ENCODE data around the gene GCK. TPM values are rescaled to one million over a fixed set of nuclear protein-coding genes. Genes with fewer than 3 reads are reported as not detected.

The GCK gene
- total and polyA plus RNA-seq, 2 of the 13 experiments (the other 11 are each of a cell fraction or from before 2014, with no cell fraction given) = not detected

GRCh38 chr7:44108768-44109750, 80.2 kb downstream of the GCK start:
- Histone ChIP-seq H3K27me3 (ENCODE audit: control insufficient read depth in 1 of 2, insufficient read depth in 2 of 2, low read length in 2 of 2) (peaks cover 10 to 35% of the 10 kb centered on the region in 2 experiments; a peak in 4 of 5 replicates), H3K4me1 (ENCODE audit: insufficient read depth, low read length) (no peaks in the 10 kb centered on the region), H3K79me2 (ENCODE audit: insufficient read depth, low read length) (no peaks in the 10 kb centered on the region), H3K4me3 (replicated peaks in 1 of 3; ENCODE audit: insufficient read depth in 1 of 3, low read depth in 2 of 3, low read length in 3 of 3) (no peak overlapping the region), H4K20me1 (ENCODE audit: insufficient read depth, low read length) (no peaks in the 10 kb centered on the region), H2AFZ (ENCODE audit: low read length) (no peak overlapping the region), H3K9me3 (ENCODE audit: low read length) (no peaks in the 10 kb centered on the region), H3K9ac (ENCODE audit: insufficient read depth, low read depth, low read length) (no peak overlapping the region), H3K36me3 (replicated peaks in 1 of 2; ENCODE audit: control insufficient read depth in 1 of 2, insufficient read depth in 2 of 2, low read length in 2 of 2) (no peaks in the 10 kb centered on the region), H3K27ac (ENCODE audit: extremely low read length, insufficient read depth, low read length) (no peak overlapping the region), H3K4me2 (ENCODE audit: low read depth, low read length) (no peak overlapping the region)
- no peak for TF ChIP-seq MIER3 (CRISPR knock-in tag; IDR thresholded peaks at IDR 0.05; ENCODE audit: borderline replicate concordance)
- TF ChIP-seq GPBP1L1 (CRISPR knock-in tag; IDR thresholded peaks at IDR 0.05) = no peak
- no peak for TF ChIP-seq FOXC1 (CRISPR knock-in tag; IDR thresholded peaks at IDR 0.05; ENCODE audit: borderline replicate concordance)
- no peak for TF ChIP-seq NFKB2 (CRISPR knock-in tag; IDR thresholded peaks at IDR 0.05; ENCODE audit: borderline replicate concordance)
- TF ChIP-seq FOXO4 (CRISPR knock-in tag; conservative IDR thresholded peaks at IDR 0.05) = no peak
- TF ChIP-seq TEAD2 (CRISPR knock-in tag; IDR thresholded peaks at IDR 0.05) = no peak
- no peak for TF ChIP-seq SRSF4 (IDR thresholded peaks at IDR 0.05; ENCODE audit: low read depth, low read length, poor library complexity, severe bottlenecking)
- no peak for TF ChIP-seq RBM22 (optimal IDR thresholded peaks at IDR 0.05; ENCODE audit: low read length)
- no peak for TF ChIP-seq CSRNP2 (CRISPR knock-in tag; conservative IDR thresholded peaks at IDR 0.05; ENCODE audit: low read depth)
- no peak for TF ChIP-seq DNMT1 (CRISPR knock-in tag; IDR thresholded peaks at IDR 0.05)
- no peak for TF ChIP-seq ZNF10 (CRISPR knock-in tag; IDR thresholded peaks at IDR 0.05; ENCODE audit: borderline replicate concordance, low read depth)
- TF ChIP-seq ZNF878 (CRISPR knock-in tag; IDR thresholded peaks at IDR 0.05) = no peak
- no peak for TF ChIP-seq AGO1 (IDR thresholded peaks at IDR 0.05; ENCODE audit: low read depth, low read length, poor library complexity, severe bottlenecking)
- no peak for TF ChIP-seq ARID2 (CRISPR knock-in tag; IDR thresholded peaks at IDR 0.05; ENCODE audit: borderline replicate concordance)
- no peak for TF ChIP-seq NKX3-1 (CRISPR knock-in tag; IDR thresholded peaks at IDR 0.05)
- ChIA-PET POLR2A (interaction anchor here (2.3 kb wide), 1 partner anchor 8 kb away, joined by 5 read pairs; no protein-coding TSS in a partner anchor), CTCF (ENCODE audit: low intra/inter-chr PET ratio, low total read pairs) (no interaction called here)
- ATAC-seq = peak; percentile 43
- intact Hi-C loops (cut with micrococcal nuclease; ENCODE audit: unreplicated experiment) (no loop called here), in situ Hi-C loops (cut with HindIII; ENCODE audit: extremely low pct_ligation_motif_present, low pct_unique_long_range_greater_than_20kb) (no loop called here)
- WGBS (ENCODE audit: low lambda C conversion rate) = 46% methylated on average over 12 of the region's 21 CpGs
- no TSS peak for BruUV-seq (replicated peaks)
- FAIRE-seq = no peak
- no peak for DNase-seq (ENCODE audit: low spot score)

Data from HepG2 (cell line).